ENCODE data around the gene GOLGA6A. TPM values are rescaled to one million over a fixed set of nuclear protein-coding genes. Genes with fewer than 3 reads are reported as not detected.
"Not testable (repeated sequence)": the region's sequence is repeated elsewhere in the genome, so short reads cannot be mapped to it uniquely, and the experiment has no call there.

The GOLGA6A gene
- total and polyA plus RNA-seq, 3 experiments from 2014 or later = 0.07 TPM; not detected in 2

- peak; percentile 34 to 75 (median 45) for DNase-seq
- no peaks in the 10 kb centered on the region for H3K36me3 ChIP-seq (ENCODE audit: insufficient read depth, low read length)
- Mint-ChIP-seq H3K27ac (no peak overlapping the region), H3K36me3 (peaks cover 0 to 2% (median 1%) of the 10 kb centered on the region in 3 donors), H3K9me3 (no peaks in the 10 kb centered on the region), H3K4me3 (peak overlapping the region in 2 of 7 donors; percentile 11 to 32), H3K27me3 (no peaks in the 10 kb centered on the region), H3K4me1 (peaks cover 9 to 18% (median 17%) of the 10 kb centered on the region in 3 donors)
- H3K27me3 ChIP-seq (ENCODE audit: insufficient read depth, low read length, poor library complexity, severe bottlenecking) = no peaks in the 10 kb centered on the region
- CTCF ChIA-PET = interaction anchor here (1.2 to 1.5 kb wide), 2 partner anchors 126 to 267 kb away, joined by 3 read pairs; no protein-coding TSS in a partner anchor
- H3K4me1 ChIP-seq (ENCODE audit: insufficient read depth, low read length) = peaks cover under 1% of the 10 kb centered on the region
- H3K4me3 ChIP-seq (ENCODE audit: low read length) = no peak overlapping the region
- no peak overlapping the region for H3K27ac ChIP-seq (ENCODE audit: low read depth, low read length)
- POLR2A ChIA-PET = no interaction called here
- no peaks in the 10 kb centered on the region for H3K9me3 ChIP-seq (ENCODE audit: low read length)
Observed at GRCh38 chr15:74053941-74054529, 28.3 kb downstream of the GOLGA6A start.

GRCh38 chr15:74053517-74053916, 28.8 kb downstream of the GOLGA6A start:
- Mint-ChIP-seq H3K36me3 (peaks cover 0 to 2% (median 1%) of the 10 kb centered on the region in 3 donors), H3K4me3 (no peak overlapping the region), H3K27ac (no peak overlapping the region), H3K4me1 (peaks cover 10 to 18% (median 16%) of the 10 kb centered on the region in 3 donors), H3K27me3 (peaks cover 0 to 2% of the 10 kb centered on the region in 2 donors), H3K9me3 (no peaks in the 10 kb centered on the region)
- H3K9me3 ChIP-seq (ENCODE audit: low read length) = no peaks in the 10 kb centered on the region
- no peak overlapping the region for H3K4me3 ChIP-seq (ENCODE audit: low read length)
- no peak overlapping the region for H3K27ac ChIP-seq (ENCODE audit: low read depth, low read length)
- H3K27me3 ChIP-seq (ENCODE audit: insufficient read depth, low read length, poor library complexity, severe bottlenecking) = no peaks in the 10 kb centered on the region
- ChIA-PET POLR2A (no interaction called here), CTCF (interaction anchor here (1.2 to 1.5 kb wide), 2 partner anchors 126 to 267 kb away, joined by 3 read pairs; no protein-coding TSS in a partner anchor)
- H3K4me1 ChIP-seq (ENCODE audit: insufficient read depth, low read length) = peaks cover 3% of the 10 kb centered on the region
- H3K36me3 ChIP-seq (ENCODE audit: insufficient read depth, low read length) = no peaks in the 10 kb centered on the region
- no peak for DNase-seq

- DNase-seq; H3K4me3 ChIP-seq (ENCODE audit: low read length); H3K4me3 Mint-ChIP-seq; POLR2A ChIA-PET; H3K9me3 ChIP-seq (ENCODE audit: low read length); H3K36me3 Mint-ChIP-seq; H3K27me3 Mint-ChIP-seq; H3K27ac Mint-ChIP-seq; H3K27me3 ChIP-seq (ENCODE audit: insufficient read depth, low read length, poor library complexity, severe bottlenecking); H3K27ac ChIP-seq (ENCODE audit: low read depth, low read length); H3K9me3 Mint-ChIP-seq; H3K36me3 ChIP-seq (ENCODE audit: insufficient read depth, low read length): not testable (repeated sequence)
- peaks cover 11% of the 10 kb centered on the region for H3K4me1 ChIP-seq (ENCODE audit: insufficient read depth, low read length)
- H3K4me1 Mint-ChIP-seq = peaks cover 18 to 27% (median 26%) of the 10 kb centered on the region in 3 donors
- CTCF ChIA-PET = interaction anchor here (1.0 to 1.6 kb wide), 4 partner anchors 79 to 976 kb away, joined by 3 to 5 read pairs (median 4); no protein-coding TSS in a partner anchor
Observed at GRCh38 chr15:74052271-74053260, 29.8 kb downstream of the GOLGA6A start.

- peaks cover 0 to 3% of the 10 kb centered on the region in 2 donors for H3K27me3 Mint-ChIP-seq
- Histone ChIP-seq H3K9me3 (ENCODE audit: low read length) (no peaks in the 10 kb centered on the region), H3K27me3 (ENCODE audit: insufficient read depth, low read length, poor library complexity, severe bottlenecking) (no peaks in the 10 kb centered on the region), H3K4me1 (ENCODE audit: insufficient read depth, low read length) (peaks cover 13% of the 10 kb centered on the region), H3K27ac (ENCODE audit: low read depth, low read length) (no peak overlapping the region), H3K4me3 (ENCODE audit: low read length) (no peak overlapping the region), H3K36me3 (ENCODE audit: insufficient read depth, low read length) (no peaks in the 10 kb centered on the region)
- H3K27ac Mint-ChIP-seq = peak overlapping the region in 3 of 8 donors; percentile 5 to 73 (median 54)
- DNase-seq = no peak
- no peaks in the 10 kb centered on the region for H3K9me3 Mint-ChIP-seq
- peaks cover 19 to 29% (median 27%) of the 10 kb centered on the region in 3 donors for H3K4me1 Mint-ChIP-seq
- ChIA-PET POLR2A (no interaction called here), CTCF (interaction anchor here (2.1 to 2.2 kb wide), 2 partner anchors 8 to 56 kb away, joined by 6 to 10 read pairs; partner anchors contain the start of gene PML)
- no peak overlapping the region for H3K4me3 Mint-ChIP-seq
- peaks cover 0 to 2% (median 0%) of the 10 kb centered on the region in 3 donors for H3K36me3 Mint-ChIP-seq
Observed at GRCh38 chr15:74050556-74051234, 31.7 kb downstream of the GOLGA6A start.

GRCh38 chr15:74050127-74050526, 32.2 kb downstream of the GOLGA6A start:
- peaks cover 0 to 7% (median 0%) of the 10 kb centered on the region in 3 donors for H3K36me3 Mint-ChIP-seq
- ChIA-PET CTCF (interaction anchor here (0.8 to 2.2 kb wide), 3 partner anchors 9 to 979 kb away, joined by 3 to 10 read pairs (median 6); partner anchors contain the start of gene PML), POLR2A (no interaction called here)
- Histone ChIP-seq H3K27me3 (ENCODE audit: insufficient read depth, low read length, poor library complexity, severe bottlenecking) (no peaks in the 10 kb centered on the region), H3K36me3 (ENCODE audit: insufficient read depth, low read length) (no peaks in the 10 kb centered on the region), H3K9me3 (ENCODE audit: low read length) (no peaks in the 10 kb centered on the region), H3K27ac (ENCODE audit: low read depth, low read length) (no peak overlapping the region), H3K4me1 (ENCODE audit: insufficient read depth, low read length) (peaks cover 13% of the 10 kb centered on the region), H3K4me3 (ENCODE audit: low read length) (no peak overlapping the region)
- no peak for DNase-seq
- peak overlapping the region in 4 of 8 donors; percentile 23 to 73 (median 40) for H3K27ac Mint-ChIP-seq
- no peak overlapping the region for H3K4me3 Mint-ChIP-seq
- H3K9me3 Mint-ChIP-seq = no peaks in the 10 kb centered on the region
- H3K27me3 Mint-ChIP-seq = peaks cover 0 to 3% of the 10 kb centered on the region in 2 donors
- peaks cover 19 to 29% (median 27%) of the 10 kb centered on the region in 3 donors for H3K4me1 Mint-ChIP-seq

GRCh38 chr15:74046275-74046674, 36.1 kb downstream of the GOLGA6A start:
- Histone ChIP-seq H3K36me3 (ENCODE audit: insufficient read depth, low read length) (no peaks in the 10 kb centered on the region), H3K27me3 (ENCODE audit: insufficient read depth, low read length, poor library complexity, severe bottlenecking) (no peaks in the 10 kb centered on the region), H3K27ac (ENCODE audit: low read depth, low read length) (no peak overlapping the region), H3K4me3 (ENCODE audit: low read length) (no peak overlapping the region), H3K4me1 (ENCODE audit: insufficient read depth, low read length) (peaks cover 13% of the 10 kb centered on the region), H3K9me3 (ENCODE audit: low read length) (no peaks in the 10 kb centered on the region)
- Mint-ChIP-seq H3K4me3 (no peak overlapping the region), H3K27ac (no peak overlapping the region), H3K36me3 (peaks cover 0 to 33% (median 0%) of the 10 kb centered on the region in 3 donors), H3K9me3 (no peaks in the 10 kb centered on the region), H3K4me1 (peaks cover 14 to 19% (median 15%) of the 10 kb centered on the region in 3 donors), H3K27me3 (peaks cover 0 to 3% of the 10 kb centered on the region in 2 donors)
- DNase-seq = no peak
- ChIA-PET CTCF (interaction anchor here (1.0 kb wide), 1 partner anchor 73 kb away, joined by 4 read pairs; no protein-coding TSS in a partner anchor), POLR2A (no interaction called here)

GRCh38 chr15:74045636-74046274, 36.6 kb downstream of the GOLGA6A start:
- CTCF ChIA-PET = interaction anchor here (1.0 to 1.5 kb wide), 2 partner anchors 51 to 73 kb away, joined by 4 read pairs; partner anchors contain the start of gene PML
- Histone ChIP-seq H3K27me3 (ENCODE audit: insufficient read depth, low read length, poor library complexity, severe bottlenecking) (no peaks in the 10 kb centered on the region), H3K4me1 (ENCODE audit: insufficient read depth, low read length) (peaks cover 13% of the 10 kb centered on the region), H3K4me3 (ENCODE audit: low read length) (no peak overlapping the region), H3K9me3 (ENCODE audit: low read length) (no peaks in the 10 kb centered on the region), H3K36me3 (ENCODE audit: insufficient read depth, low read length) (no peaks in the 10 kb centered on the region), H3K27ac (ENCODE audit: low read depth, low read length) (no peak overlapping the region)
- DNase-seq = no peak
- peaks cover 0 to 3% of the 10 kb centered on the region in 2 donors for H3K27me3 Mint-ChIP-seq
- POLR2A ChIA-PET = no interaction called here
- no peak overlapping the region for H3K4me3 Mint-ChIP-seq
- peaks cover 0 to 38% (median 0%) of the 10 kb centered on the region in 3 donors for H3K36me3 Mint-ChIP-seq
- peaks cover 14 to 19% (median 15%) of the 10 kb centered on the region in 3 donors for H3K4me1 Mint-ChIP-seq
- peak overlapping the region in 1 of 8 donors; percentile 38 for H3K27ac Mint-ChIP-seq
- no peaks in the 10 kb centered on the region for H3K9me3 Mint-ChIP-seq
